Cardiac muscle cell (in vitro differentiated cells and primary cell): ENCODE results near the gene MAP3K2. TPM values are rescaled to one million over a fixed set of nuclear protein-coding genes. Genes with fewer than 3 reads are reported as not detected.
"Not testable (repeated sequence)": the region's sequence is repeated elsewhere in the genome, so short reads cannot be mapped to it uniquely, and the experiment has no call there.

ENCODE experiments used
- DNase-seq, 2 donors: peaks; one replicate each; pipeline versions ENCODE4 v3.0.0 to v3.0.0-alpha.2; 2010 to 2017; ENCODE audit warnings: low read depth in 1 of 2, low spot score in 1 of 2
- H3K27ac ChIP-seq: fragments of 200-600 bp; sonication (generic); 2 replicates; pipeline ENCODE4 v1.5.1; 2016
- H3K27me3 ChIP-seq: fragments of 200-600 bp; sonication (generic); 2 replicates; pipeline ENCODE4 v1.6.0; 2016; ENCODE audit warnings: control low read depth
- H3K36me3 ChIP-seq: fragments of 200-600 bp; sonication (generic); 2 replicates; pipeline ENCODE4 v1.5.1; 2016; ENCODE audit warnings: control low read depth
- H3K4me1 ChIP-seq: fragments of 200-600 bp; sonication (generic); 2 replicates; pipeline ENCODE4 v1.8.1; 2017; ENCODE audit warnings: low read depth, mild to moderate bottlenecking, mixed run types
- H3K4me3 ChIP-seq: fragments of 200-600 bp; sonication (generic); 2 replicates; pipeline ENCODE4 v1.5.1; 2016; ENCODE audit warnings: mild to moderate bottlenecking
- H3K9me3 ChIP-seq: fragments of 200-600 bp; sonication (generic); 2 replicates; pipeline ENCODE4 v1.5.1; 2017; ENCODE audit warnings: low read depth, mild to moderate bottlenecking, control low read depth
- CTCF ChIP-seq: IDR thresholded peaks from 2 replicates; pipeline ENCODE4 v1.5.1; 2012; ENCODE audit warnings: low read depth, mild to moderate bottlenecking, low read length
- polyA plus RNA-seq: library from polyadenylated mRNA; unstranded; fragments of >200 nt; fragmentation: Nextera tagmentation; extraction: Ambion mirVana; gene quantifications from 2 replicates; pipeline ENCODE4 v1.2.1, GENCODE V29; 2016
- total RNA-seq: library from RNA; depleted of rRNA; stranded (reverse); fragments of >200 nt; gene quantifications from 2 replicates; pipeline ENCODE4 v1.2.3, GENCODE V29; 2016

Gene MAP3K2
- total and polyA plus RNA-seq, 2 experiments from 2014 or later, result 36.6 to 40.2 TPM

GRCh38 chr2:127358044-127358443 lies 29.7 kb downstream of the MAP3K2 start:
- Histone ChIP-seq H3K27ac (no peak overlapping the region), H3K9me3 (no peaks in the 10 kb centered on the region), H3K36me3 (no peaks in the 10 kb centered on the region), H3K4me1 (no peaks in the 10 kb centered on the region), H3K4me3 (no peak overlapping the region), H3K27me3 (no peaks in the 10 kb centered on the region)
- no peak for TF ChIP-seq CTCF
- peak in 1 of 2 donors; percentile 25 for DNase-seq

GRCh38 chr2:127357591-127357990 lies 30.2 kb downstream of the MAP3K2 start:
- Histone ChIP-seq H3K27ac (no peak overlapping the region), H3K9me3 (no peaks in the 10 kb centered on the region), H3K27me3 (no peaks in the 10 kb centered on the region), H3K36me3 (no peaks in the 10 kb centered on the region), H3K4me3 (no peak overlapping the region), H3K4me1 (no peaks in the 10 kb centered on the region)
- no peak for TF ChIP-seq CTCF
- no peak for DNase-seq

GRCh38 chr2:127356531-127356930 lies 31.2 kb downstream of the MAP3K2 start:
- TF ChIP-seq CTCF, result no peak
- H3K27me3 ChIP-seq, result no peaks in the 10 kb centered on the region
- no peaks in the 10 kb centered on the region for H3K9me3 ChIP-seq
- no peak overlapping the region for H3K4me3 ChIP-seq
- H3K27ac ChIP-seq, result no peak overlapping the region
- DNase-seq, result no peak
- no peaks in the 10 kb centered on the region for H3K4me1 ChIP-seq
- H3K36me3 ChIP-seq, result no peaks in the 10 kb centered on the region

GRCh38 chr2:127355407-127356008 lies 32.3 kb downstream of the MAP3K2 start:
- no peaks in the 10 kb centered on the region for H3K36me3 ChIP-seq
- no peak overlapping the region for H3K4me3 ChIP-seq
- H3K4me1 ChIP-seq, result no peaks in the 10 kb centered on the region
- TF ChIP-seq CTCF, result peak; percentile 44
- H3K27ac ChIP-seq, result no peak overlapping the region
- no peak for DNase-seq
- H3K27me3 ChIP-seq, result no peaks in the 10 kb centered on the region
- H3K9me3 ChIP-seq, result no peaks in the 10 kb centered on the region

- H3K4me3 ChIP-seq, H3K9me3 ChIP-seq, H3K4me1 ChIP-seq, H3K27ac ChIP-seq, H3K27me3 ChIP-seq, H3K36me3 ChIP-seq, DNase-seq: not testable (repeated sequence)
These were observed 33.7 kb downstream of the MAP3K2 start for GRCh38 chr2:127353873-127354676.

- not testable (repeated sequence) for H3K9me3 ChIP-seq, DNase-seq, H3K27ac ChIP-seq, H3K27me3 ChIP-seq, H3K4me1 ChIP-seq, H3K4me3 ChIP-seq, H3K36me3 ChIP-seq
These were observed 34.6 kb downstream of the MAP3K2 start for GRCh38 chr2:127353223-127353622.
